ENCODE results near the gene BHLHE23.

Gene BHLHE23

DNA sequence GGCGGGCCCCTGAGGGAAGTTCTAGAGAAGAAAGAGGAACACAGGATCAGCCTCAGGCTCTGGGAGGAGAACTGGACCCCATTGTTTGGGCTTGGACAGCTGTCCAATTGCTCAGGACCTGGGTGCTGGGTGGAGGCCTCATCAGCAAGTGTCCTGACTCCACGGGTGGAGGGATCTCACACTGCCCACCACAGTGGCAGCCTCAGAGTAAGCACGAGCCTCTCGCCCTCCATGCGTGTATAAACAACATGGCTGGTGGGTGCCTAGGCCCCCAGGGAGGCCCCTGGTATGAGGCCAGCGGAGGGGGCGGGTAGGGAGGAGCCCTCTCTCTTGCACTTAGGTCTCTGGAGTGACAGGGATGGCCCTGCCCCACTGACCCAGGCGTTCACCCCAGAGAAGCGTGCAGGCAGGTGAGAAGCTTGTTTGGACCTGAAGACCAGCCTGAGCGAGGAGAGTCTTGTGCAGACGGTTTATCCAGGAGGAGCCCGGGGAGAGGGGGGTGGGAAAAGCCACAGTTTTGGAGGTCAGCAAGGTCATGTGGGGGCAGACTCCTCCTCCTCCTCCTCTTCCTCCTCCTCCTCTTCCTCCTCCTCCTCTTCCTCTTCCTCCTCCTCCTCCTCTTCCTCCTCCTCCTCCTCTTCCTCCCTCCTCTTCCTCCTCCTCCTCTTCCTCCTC lies 41.9 kb upstream of the BHLHE23 start:
- DNase-seq (ENCODE audit: low read depth, low spot score), result no peak
- no peak overlapping the region for H3K4me3 ChIP-seq (ENCODE audit: low read depth, low read length)
- in situ Hi-C loops (cut with HindIII; ENCODE audit: low sequenced_read_pairs), result no loop called here
- TF ChIP-seq, protein P1, sequence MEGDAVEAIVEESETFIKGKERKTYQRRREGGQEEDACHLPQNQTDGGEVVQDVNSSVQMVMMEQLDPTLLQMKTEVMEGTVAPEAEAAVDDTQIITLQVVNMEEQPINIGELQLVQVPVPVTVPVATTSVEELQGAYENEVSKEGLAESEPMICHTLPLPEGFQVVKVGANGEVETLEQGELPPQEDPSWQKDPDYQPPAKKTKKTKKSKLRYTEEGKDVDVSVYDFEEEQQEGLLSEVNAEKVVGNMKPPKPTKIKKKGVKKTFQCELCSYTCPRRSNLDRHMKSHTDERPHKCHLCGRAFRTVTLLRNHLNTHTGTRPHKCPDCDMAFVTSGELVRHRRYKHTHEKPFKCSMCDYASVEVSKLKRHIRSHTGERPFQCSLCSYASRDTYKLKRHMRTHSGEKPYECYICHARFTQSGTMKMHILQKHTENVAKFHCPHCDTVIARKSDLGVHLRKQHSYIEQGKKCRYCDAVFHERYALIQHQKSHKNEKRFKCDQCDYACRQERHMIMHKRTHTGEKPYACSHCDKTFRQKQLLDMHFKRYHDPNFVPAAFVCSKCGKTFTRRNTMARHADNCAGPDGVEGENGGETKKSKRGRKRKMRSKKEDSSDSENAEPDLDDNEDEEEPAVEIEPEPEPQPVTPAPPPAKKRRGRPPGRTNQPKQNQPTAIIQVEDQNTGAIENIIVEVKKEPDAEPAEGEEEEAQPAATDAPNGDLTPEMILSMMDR (IDR thresholded peaks at IDR 0.05; ENCODE audit: low read depth, low read length), result no peak

DNA sequence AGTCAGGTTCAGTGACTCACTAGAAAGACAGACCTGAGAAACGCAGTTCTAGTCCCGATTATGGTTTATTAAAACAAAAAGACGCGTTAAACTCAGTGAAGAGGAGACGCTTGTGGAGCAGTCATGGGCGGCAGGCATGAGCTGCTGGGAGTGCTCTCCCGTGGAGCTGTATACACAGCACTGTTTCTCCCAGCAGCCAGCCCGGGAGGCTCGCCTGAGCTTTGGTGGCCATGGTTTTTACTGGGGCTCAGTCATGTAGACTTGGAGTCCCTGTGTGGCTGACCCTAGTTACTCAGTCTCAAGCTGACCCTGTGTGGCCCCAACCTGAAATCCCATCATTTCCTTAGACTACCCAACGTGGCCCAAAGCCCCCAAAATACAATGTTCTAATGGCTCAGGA lies 41.2 kb upstream of the BHLHE23 start:
- no peak for DNase-seq (ENCODE audit: low read depth, low spot score)
- TF ChIP-seq, protein P1 (IDR thresholded peaks at IDR 0.05; ENCODE audit: low read depth, low read length), result no peak
- H3K4me3 ChIP-seq (ENCODE audit: low read depth, low read length), result no peak overlapping the region
- in situ Hi-C loops (cut with HindIII; ENCODE audit: low sequenced_read_pairs), result no loop called here

DNA sequence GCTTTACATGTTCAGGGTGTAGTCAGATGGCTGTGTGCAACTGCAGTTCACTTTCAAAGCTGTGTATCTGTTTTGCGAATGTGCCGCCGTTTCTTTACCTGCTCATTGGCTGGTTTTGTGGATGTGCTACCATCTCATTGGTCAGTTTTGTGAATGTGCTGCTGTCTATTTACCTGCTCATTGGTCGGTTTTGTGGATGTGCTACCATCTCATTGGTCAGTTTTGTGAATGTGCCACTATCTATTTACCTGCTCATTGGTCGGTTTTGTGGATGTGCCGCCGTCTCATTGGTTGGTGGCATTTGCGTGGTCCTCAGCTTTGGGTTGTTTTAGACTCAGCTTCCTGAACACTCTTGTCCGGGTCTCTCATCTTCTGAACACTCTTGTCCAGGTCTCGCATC lies 40.5 kb upstream of the BHLHE23 start:
- in situ Hi-C loops (cut with HindIII; ENCODE audit: low sequenced_read_pairs), result no loop called here
- H3K4me3 ChIP-seq (ENCODE audit: low read depth, low read length), result no peak overlapping the region
- DNase-seq (ENCODE audit: low read depth, low spot score), result no peak

DNA sequence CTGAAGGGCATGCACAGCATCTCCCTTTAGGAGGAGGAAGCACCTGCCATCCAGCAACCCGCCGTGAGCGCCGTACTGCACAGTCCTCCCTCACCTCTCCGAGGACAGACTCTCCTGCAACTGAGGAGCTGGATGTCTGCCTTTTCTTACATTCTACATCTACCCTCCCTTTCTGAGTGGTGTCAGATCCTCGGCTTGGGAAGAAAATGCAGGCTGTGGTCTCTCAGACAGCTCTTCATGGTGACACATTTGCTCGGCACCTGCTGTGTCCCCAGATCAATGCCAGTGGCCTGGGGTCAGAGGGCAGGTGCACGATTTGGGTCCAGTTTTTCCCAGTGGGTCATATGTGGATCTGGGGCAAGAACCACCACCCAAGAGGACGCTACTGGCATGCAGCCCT lies 40.1 kb upstream of the BHLHE23 start:
- in situ Hi-C loops (cut with HindIII; ENCODE audit: low sequenced_read_pairs), result no loop called here
- no peak for DNase-seq (ENCODE audit: low read depth, low spot score)
- no peak overlapping the region for H3K4me3 ChIP-seq (ENCODE audit: low read depth, low read length)
- TF ChIP-seq, protein P1 (IDR thresholded peaks at IDR 0.05; ENCODE audit: low read depth, low read length), result no peak

More for the DNA sequence above, 40.5 kb upstream of the BHLHE23 start:
- TF ChIP-seq, protein P1 (IDR thresholded peaks at IDR 0.05; ENCODE audit: low read depth, low read length), result no peak

DNA sequence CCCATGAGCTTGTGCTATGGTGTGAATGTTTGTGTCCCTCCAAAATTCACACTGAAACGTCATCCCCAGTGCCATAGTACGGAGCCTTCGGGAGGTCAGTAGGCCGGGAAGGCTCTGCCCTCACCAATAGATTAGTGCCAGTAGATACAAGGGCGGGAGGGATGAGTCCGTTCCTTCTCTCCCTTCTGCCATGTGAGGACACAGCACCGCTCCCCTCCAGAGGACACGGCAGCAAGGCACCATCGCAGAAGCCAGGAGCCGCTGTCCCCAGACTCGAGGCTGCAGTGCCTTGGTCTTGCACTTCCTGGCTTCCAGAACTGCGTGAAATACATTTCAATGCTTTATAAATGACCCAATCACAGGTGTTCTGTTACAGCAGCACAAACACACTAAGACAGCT lies 39.2 kb upstream of the BHLHE23 start:
- H3K4me3 ChIP-seq (ENCODE audit: low read depth, low read length), result no peak overlapping the region
- in situ Hi-C loops (cut with HindIII; ENCODE audit: low sequenced_read_pairs), result no loop called here
- no peak for DNase-seq (ENCODE audit: low read depth, low spot score)
- TF ChIP-seq, protein P1 (IDR thresholded peaks at IDR 0.05; ENCODE audit: low read depth, low read length), result no peak

DNA sequence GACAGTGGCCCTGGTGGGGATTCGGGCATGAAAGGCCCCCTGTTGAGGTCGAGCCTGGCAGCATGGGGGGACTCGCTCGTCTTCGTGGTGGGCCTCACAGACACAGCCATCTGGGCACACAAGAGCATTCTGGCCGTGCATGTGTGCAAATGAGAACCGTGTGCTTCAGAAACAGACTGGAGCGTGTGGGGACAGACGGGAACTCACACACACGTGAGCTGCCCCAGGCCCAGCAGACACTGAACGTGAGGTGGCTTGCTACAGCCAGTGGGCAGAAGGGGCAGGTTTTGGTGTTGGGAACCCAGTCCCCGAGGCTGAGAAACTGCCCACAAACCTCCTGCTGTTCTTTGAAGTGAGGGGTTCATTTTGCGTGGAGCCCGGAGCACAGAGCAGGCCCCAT lies 38.6 kb upstream of the BHLHE23 start:
- H3K4me3 ChIP-seq (ENCODE audit: low read depth, low read length), result no peak overlapping the region
- DNase-seq (ENCODE audit: low read depth, low spot score), result no peak
- TF ChIP-seq, protein P1 (IDR thresholded peaks at IDR 0.05; ENCODE audit: low read depth, low read length), result no peak
- in situ Hi-C loops (cut with HindIII; ENCODE audit: low sequenced_read_pairs), result no loop called here

Measured in astrocyte of the spinal cord (primary cell).